ENCODE measurements around the gene CCDC154. TPM values are rescaled to one million over a fixed set of nuclear protein-coding genes. Genes with fewer than 3 reads are reported as not detected.

The CCDC154 gene
- total and polyA plus RNA-seq, 2 experiments from 2014 or later, result 0.49 to 1.5 TPM

DNA sequence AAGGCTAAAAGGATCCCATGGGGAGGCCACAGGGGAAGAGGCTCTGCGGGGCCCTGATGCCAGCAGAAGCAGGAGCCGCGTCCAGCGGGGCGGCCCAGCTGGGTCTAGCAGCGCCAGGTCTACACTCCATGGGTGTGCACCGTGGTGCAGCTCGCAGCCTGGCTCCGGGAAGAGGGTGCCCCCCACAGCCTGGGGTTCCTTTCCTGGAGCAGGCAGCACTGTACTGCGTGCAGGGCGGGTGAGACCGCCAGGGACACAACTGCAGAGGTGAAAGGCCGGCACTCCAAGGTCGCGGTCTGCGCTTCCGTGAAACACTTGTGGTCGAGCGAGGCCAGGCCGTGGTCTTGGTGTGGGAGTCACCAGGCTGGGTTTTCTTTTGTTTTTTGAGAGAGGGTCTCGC is 6.5 kb upstream of the CCDC154 start:
- Histone ChIP-seq H3K36me3 (peaks cover 8% of the 10 kb centered on the region), H3K4me3 (no peak overlapping the region), H3K4me1 (ENCODE audit: low read depth) (no peaks in the 10 kb centered on the region), H3K27me3 (no peaks in the 10 kb centered on the region), H3K9me3 (ENCODE audit: low read depth) (no peaks in the 10 kb centered on the region), H3K27ac (no peak overlapping the region)
- TF ChIP-seq, protein P1, sequence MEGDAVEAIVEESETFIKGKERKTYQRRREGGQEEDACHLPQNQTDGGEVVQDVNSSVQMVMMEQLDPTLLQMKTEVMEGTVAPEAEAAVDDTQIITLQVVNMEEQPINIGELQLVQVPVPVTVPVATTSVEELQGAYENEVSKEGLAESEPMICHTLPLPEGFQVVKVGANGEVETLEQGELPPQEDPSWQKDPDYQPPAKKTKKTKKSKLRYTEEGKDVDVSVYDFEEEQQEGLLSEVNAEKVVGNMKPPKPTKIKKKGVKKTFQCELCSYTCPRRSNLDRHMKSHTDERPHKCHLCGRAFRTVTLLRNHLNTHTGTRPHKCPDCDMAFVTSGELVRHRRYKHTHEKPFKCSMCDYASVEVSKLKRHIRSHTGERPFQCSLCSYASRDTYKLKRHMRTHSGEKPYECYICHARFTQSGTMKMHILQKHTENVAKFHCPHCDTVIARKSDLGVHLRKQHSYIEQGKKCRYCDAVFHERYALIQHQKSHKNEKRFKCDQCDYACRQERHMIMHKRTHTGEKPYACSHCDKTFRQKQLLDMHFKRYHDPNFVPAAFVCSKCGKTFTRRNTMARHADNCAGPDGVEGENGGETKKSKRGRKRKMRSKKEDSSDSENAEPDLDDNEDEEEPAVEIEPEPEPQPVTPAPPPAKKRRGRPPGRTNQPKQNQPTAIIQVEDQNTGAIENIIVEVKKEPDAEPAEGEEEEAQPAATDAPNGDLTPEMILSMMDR (IDR thresholded peaks at IDR 0.05; ENCODE audit: low read depth, low read length), result no peak
- DNase-seq (ENCODE audit: low read depth in 1 of 2, low spot score in 1 of 2), result no peak

DNA sequence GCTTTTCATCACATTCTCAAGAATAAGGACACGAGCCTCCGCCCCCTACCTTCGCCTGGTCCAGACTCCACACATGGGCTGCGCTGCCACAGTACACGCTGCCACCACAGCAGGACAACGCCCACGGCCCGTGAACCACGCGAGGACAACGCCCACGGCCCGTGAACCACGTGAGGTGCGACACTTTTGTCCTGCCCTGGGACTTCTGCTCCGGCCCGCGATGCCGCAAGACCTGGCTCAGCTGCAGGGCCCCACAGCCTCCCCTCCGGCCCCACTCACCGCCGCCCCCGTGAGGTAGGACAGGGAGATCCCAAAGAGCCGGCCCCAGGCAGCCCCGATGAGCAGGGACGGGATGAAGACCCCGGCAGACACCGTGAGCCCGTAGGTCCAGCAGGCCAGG is 5.9 kb upstream of the CCDC154 start:
- no peaks in the 10 kb centered on the region for H3K9me3 ChIP-seq (ENCODE audit: low read depth)
- H3K27ac ChIP-seq, result no peak overlapping the region
- peaks cover 5% of the 10 kb centered on the region for H3K36me3 ChIP-seq
- H3K4me3 ChIP-seq, result no peak overlapping the region
- H3K27me3 ChIP-seq, result no peaks in the 10 kb centered on the region
- no peak for DNase-seq (ENCODE audit: low read depth in 1 of 2, low spot score in 1 of 2)
- H3K4me1 ChIP-seq (ENCODE audit: low read depth), result no peaks in the 10 kb centered on the region
- TF ChIP-seq, protein P1 (IDR thresholded peaks at IDR 0.05; ENCODE audit: low read depth, low read length), result no peak

DNA sequence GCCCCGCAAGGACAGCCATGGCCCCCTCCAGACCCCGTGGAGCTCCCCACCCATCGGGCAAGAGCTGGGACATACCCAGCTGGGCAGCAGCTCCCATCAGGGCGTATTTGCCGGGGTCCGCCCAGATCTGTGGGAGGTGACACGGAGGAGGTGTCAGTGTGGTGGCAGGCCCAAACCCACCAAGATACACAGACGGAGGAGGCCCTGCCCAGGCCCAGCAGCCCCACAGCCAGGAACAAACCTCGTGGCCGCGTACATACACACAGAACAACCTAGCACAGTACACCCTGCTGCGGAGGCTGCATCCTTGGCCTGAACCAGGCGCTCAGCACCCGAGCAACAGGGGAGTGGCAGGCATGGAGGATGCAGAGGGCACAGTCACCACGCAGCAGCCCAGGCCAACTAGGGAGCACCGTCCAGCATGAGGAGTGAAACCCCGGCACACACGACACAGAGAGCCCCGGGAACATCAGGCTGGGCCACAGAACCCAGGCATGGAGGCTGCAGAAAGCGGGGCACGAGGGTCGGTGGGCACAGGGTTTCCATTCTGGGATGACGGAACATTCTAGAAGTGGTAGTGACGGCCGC is 4.9 kb upstream of the CCDC154 start:
- TF ChIP-seq, protein P1 (IDR thresholded peaks at IDR 0.05; ENCODE audit: low read depth, low read length), result no peak
- Histone ChIP-seq H3K4me3 (no peak overlapping the region), H3K4me1 (ENCODE audit: low read depth) (no peaks in the 10 kb centered on the region), H3K36me3 (no peaks in the 10 kb centered on the region), H3K27ac (no peak overlapping the region), H3K9me3 (ENCODE audit: low read depth) (no peaks in the 10 kb centered on the region), H3K27me3 (no peaks in the 10 kb centered on the region)
- no peak for DNase-seq (ENCODE audit: low read depth in 1 of 2, low spot score in 1 of 2)

DNA sequence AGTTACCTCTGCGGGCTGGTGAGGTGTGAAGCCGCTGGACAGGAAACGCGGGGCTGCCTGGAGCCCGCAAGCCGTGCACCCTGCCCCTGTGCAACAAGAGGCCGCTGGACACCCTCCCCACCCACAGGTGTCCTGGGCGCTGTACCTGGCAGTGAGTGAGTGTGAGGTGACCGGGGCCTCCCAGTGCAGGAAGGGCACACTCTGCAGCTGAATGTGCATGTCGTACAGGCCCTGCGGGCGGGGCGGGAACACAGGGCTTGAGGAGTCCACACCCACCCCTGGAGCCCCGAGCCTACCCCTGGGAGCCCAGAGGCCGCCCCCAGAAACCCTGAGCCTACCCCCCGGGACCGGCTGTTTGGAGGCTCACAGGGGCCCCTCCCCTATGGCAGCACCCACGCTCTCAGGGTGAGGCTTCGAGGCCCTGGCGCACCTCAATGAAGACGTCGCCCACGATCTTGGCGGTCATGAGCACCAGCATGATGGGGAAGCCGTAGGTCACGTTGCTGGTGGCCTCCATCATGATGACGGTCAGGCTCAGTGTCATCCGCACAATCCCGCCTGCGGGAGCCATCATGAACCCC is 4.3 kb upstream of the CCDC154 start:
- Histone ChIP-seq H3K4me3 (no peak overlapping the region), H3K9me3 (ENCODE audit: low read depth) (no peaks in the 10 kb centered on the region), H3K27ac (no peak overlapping the region), H3K36me3 (no peaks in the 10 kb centered on the region), H3K4me1 (ENCODE audit: low read depth) (no peaks in the 10 kb centered on the region), H3K27me3 (no peaks in the 10 kb centered on the region)
- DNase-seq (ENCODE audit: low read depth in 1 of 2, low spot score in 1 of 2), result no peak
- TF ChIP-seq, protein P1 (IDR thresholded peaks at IDR 0.05; ENCODE audit: low read depth, low read length), result no peak

DNA sequence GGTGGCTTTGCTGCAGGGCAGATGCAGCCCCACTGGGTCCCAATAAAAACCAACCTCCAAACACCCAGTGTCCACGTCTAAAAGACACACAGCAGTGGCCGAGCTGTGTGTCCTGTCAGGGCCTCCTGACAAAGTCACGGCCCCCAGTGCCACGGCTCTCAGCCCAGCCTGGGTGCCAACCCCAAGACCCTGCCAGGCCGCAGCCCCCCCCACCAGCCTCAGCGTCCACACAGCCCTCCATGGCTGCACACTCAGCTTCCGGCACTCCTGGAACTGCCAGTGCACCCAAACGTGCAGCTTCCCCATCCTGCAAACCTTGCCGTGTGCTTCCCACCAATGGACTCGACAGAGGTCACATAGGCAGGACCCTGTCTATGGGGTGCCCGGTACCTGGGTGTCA is 3.6 kb upstream of the CCDC154 start:
- Histone ChIP-seq H3K27ac (no peak overlapping the region), H3K4me3 (no peak overlapping the region), H3K36me3 (no peaks in the 10 kb centered on the region), H3K4me1 (ENCODE audit: low read depth) (no peaks in the 10 kb centered on the region), H3K27me3 (no peaks in the 10 kb centered on the region), H3K9me3 (ENCODE audit: low read depth) (no peaks in the 10 kb centered on the region)
- TF ChIP-seq, protein P1 (IDR thresholded peaks at IDR 0.05; ENCODE audit: low read depth, low read length), result no peak
- DNase-seq (ENCODE audit: low read depth in 1 of 2, low spot score in 1 of 2), result no peak

Measured in cardiac muscle cell (in vitro differentiated cells and primary cell).